Activated naive CD4-positive, alpha-beta T cell treated with anti-CD3 and anti-CD28 coated beads, Interleukin-2, amount 50 U/mL, for 24 hours (primary cell): ENCODE measurements around the gene RAPGEF2.
"Not testable (repeated sequence)": the region's sequence is repeated elsewhere in the genome, so short reads cannot be mapped to it uniquely, and the experiment has no call there.

Source experiments
- H3K27ac Mint-ChIP-seq: one replicate; pipeline ENCODE4 v1.8.0; 2021; ENCODE audit warnings: mild to moderate bottlenecking, mixed read lengths
- H3K27me3 Mint-ChIP-seq: one replicate; pipeline ENCODE4 v1.8.0; 2021; ENCODE audit warnings: mixed read lengths
- H3K36me3 Mint-ChIP-seq: one replicate; pipeline ENCODE4 v1.8.0; 2021; ENCODE audit warnings: mixed read lengths
- H3K4me1 Mint-ChIP-seq: one replicate; pipeline ENCODE4 v1.8.0; 2021; ENCODE audit warnings: mixed read lengths
- H3K4me3 Mint-ChIP-seq: one replicate; pipeline ENCODE4 v1.8.0; 2021; ENCODE audit warnings: mild to moderate bottlenecking, mixed read lengths
- H3K9me3 Mint-ChIP-seq: one replicate; pipeline ENCODE4 v1.8.0; 2021; ENCODE audit warnings: mixed read lengths

RAPGEF2 gene

GRCh38 chr4:159367781-159368080, 264.9 kb downstream of the RAPGEF2 start:
- no peaks in the 10 kb centered on the region for H3K36me3 Mint-ChIP-seq
- peaks cover 11% of the 10 kb centered on the region for H3K27me3 Mint-ChIP-seq
- no peaks in the 10 kb centered on the region for H3K4me1 Mint-ChIP-seq
- no peak overlapping the region for H3K27ac Mint-ChIP-seq
- H3K9me3 Mint-ChIP-seq = no peaks in the 10 kb centered on the region
- H3K4me3 Mint-ChIP-seq = no peak overlapping the region

GRCh38 chr4:159368320-159368719, 265.4 kb downstream of the RAPGEF2 start:
- Mint-ChIP-seq H3K36me3 (no peaks in the 10 kb centered on the region), H3K4me3 (no peak overlapping the region), H3K27me3 (peaks cover 11% of the 10 kb centered on the region), H3K9me3 (no peaks in the 10 kb centered on the region), H3K4me1 (no peaks in the 10 kb centered on the region), H3K27ac (no peak overlapping the region)

GRCh38 chr4:159369256-159369655, 266.4 kb downstream of the RAPGEF2 start:
- no peak overlapping the region for H3K4me3 Mint-ChIP-seq
- no peaks in the 10 kb centered on the region for H3K9me3 Mint-ChIP-seq
- H3K36me3 Mint-ChIP-seq = no peaks in the 10 kb centered on the region
- H3K4me1 Mint-ChIP-seq = no peaks in the 10 kb centered on the region
- H3K27ac Mint-ChIP-seq = no peak overlapping the region
- H3K27me3 Mint-ChIP-seq = peaks cover 11% of the 10 kb centered on the region

GRCh38 chr4:159370286-159370685, 267.4 kb downstream of the RAPGEF2 start:
- H3K36me3 Mint-ChIP-seq = no peaks in the 10 kb centered on the region
- H3K4me1 Mint-ChIP-seq = no peaks in the 10 kb centered on the region
- H3K4me3 Mint-ChIP-seq = no peak overlapping the region
- peaks cover 11% of the 10 kb centered on the region for H3K27me3 Mint-ChIP-seq
- H3K27ac Mint-ChIP-seq = no peak overlapping the region
- H3K9me3 Mint-ChIP-seq = no peaks in the 10 kb centered on the region

- Mint-ChIP-seq H3K4me3 (no peak overlapping the region), H3K4me1 (no peaks in the 10 kb centered on the region), H3K9me3 (no peaks in the 10 kb centered on the region), H3K27me3 (peaks cover 7% of the 10 kb centered on the region), H3K27ac (no peak overlapping the region), H3K36me3 (no peaks in the 10 kb centered on the region)
Observed at GRCh38 chr4:159374749-159375530, 272.1 kb downstream of the RAPGEF2 start.

GRCh38 chr4:159376289-159376688, 273.4 kb downstream of the RAPGEF2 start:
- H3K4me1 Mint-ChIP-seq = no peaks in the 10 kb centered on the region
- peaks cover 4% of the 10 kb centered on the region for H3K27me3 Mint-ChIP-seq
- no peaks in the 10 kb centered on the region for H3K9me3 Mint-ChIP-seq
- no peak overlapping the region for H3K4me3 Mint-ChIP-seq
- H3K27ac Mint-ChIP-seq = no peak overlapping the region
- no peaks in the 10 kb centered on the region for H3K36me3 Mint-ChIP-seq

- no peaks in the 10 kb centered on the region for H3K4me1 Mint-ChIP-seq
- H3K36me3 Mint-ChIP-seq = no peaks in the 10 kb centered on the region
- H3K27me3 Mint-ChIP-seq = peaks cover 4% of the 10 kb centered on the region
- H3K4me3 Mint-ChIP-seq = no peak overlapping the region
- H3K27ac Mint-ChIP-seq = no peak overlapping the region
- no peaks in the 10 kb centered on the region for H3K9me3 Mint-ChIP-seq
Observed at GRCh38 chr4:159378056-159378616, 275.3 kb downstream of the RAPGEF2 start.

GRCh38 chr4:159379064-159379463, 276.2 kb downstream of the RAPGEF2 start:
- not testable (repeated sequence) for H3K4me3 Mint-ChIP-seq, H3K4me1 Mint-ChIP-seq, H3K27ac Mint-ChIP-seq, H3K27me3 Mint-ChIP-seq, H3K9me3 Mint-ChIP-seq, H3K36me3 Mint-ChIP-seq

- Mint-ChIP-seq H3K36me3 (no peaks in the 10 kb centered on the region), H3K9me3 (no peaks in the 10 kb centered on the region), H3K27me3 (peaks cover 6% of the 10 kb centered on the region), H3K4me1 (no peaks in the 10 kb centered on the region), H3K27ac (no peak overlapping the region), H3K4me3 (no peak overlapping the region)
Observed at GRCh38 chr4:159379836-159380235, 277.0 kb downstream of the RAPGEF2 start.

- H3K36me3 Mint-ChIP-seq = no peaks in the 10 kb centered on the region
- H3K9me3 Mint-ChIP-seq = peaks cover 12% of the 10 kb centered on the region
- peaks cover 13% of the 10 kb centered on the region for H3K27me3 Mint-ChIP-seq
Observed at GRCh38 chr4:159382856-159383561, 280.1 kb downstream of the RAPGEF2 start.

GRCh38 chr4:159383562-159383931, 280.7 kb downstream of the RAPGEF2 start:
- H3K27me3 Mint-ChIP-seq = peaks cover 13% of the 10 kb centered on the region
- no peaks in the 10 kb centered on the region for H3K36me3 Mint-ChIP-seq
- no peaks in the 10 kb centered on the region for H3K4me1 Mint-ChIP-seq
- H3K27ac Mint-ChIP-seq = no peak overlapping the region
- peaks cover 12% of the 10 kb centered on the region for H3K9me3 Mint-ChIP-seq
- H3K4me3 Mint-ChIP-seq = no peak overlapping the region

More at GRCh38 chr4:159382856-159383561, 280.1 kb downstream of the RAPGEF2 start:
- no peak overlapping the region for H3K4me3 Mint-ChIP-seq
- no peak overlapping the region for H3K27ac Mint-ChIP-seq
- H3K4me1 Mint-ChIP-seq = no peaks in the 10 kb centered on the region

GRCh38 chr4:159384017-159384416, 281.1 kb downstream of the RAPGEF2 start:
- H3K36me3 Mint-ChIP-seq = no peaks in the 10 kb centered on the region
- peaks cover 12% of the 10 kb centered on the region for H3K9me3 Mint-ChIP-seq
- H3K4me1 Mint-ChIP-seq = no peaks in the 10 kb centered on the region
- H3K4me3 Mint-ChIP-seq = no peak overlapping the region
- H3K27ac Mint-ChIP-seq = no peak overlapping the region
- peaks cover 13% of the 10 kb centered on the region for H3K27me3 Mint-ChIP-seq

GRCh38 chr4:159384632-159385031, 281.8 kb downstream of the RAPGEF2 start:
- peaks cover 12% of the 10 kb centered on the region for H3K9me3 Mint-ChIP-seq
- H3K27ac Mint-ChIP-seq = no peak overlapping the region
- peaks cover 16% of the 10 kb centered on the region for H3K27me3 Mint-ChIP-seq
- no peak overlapping the region for H3K4me3 Mint-ChIP-seq
- no peaks in the 10 kb centered on the region for H3K4me1 Mint-ChIP-seq
- no peaks in the 10 kb centered on the region for H3K36me3 Mint-ChIP-seq

- peaks cover 12% of the 10 kb centered on the region for H3K9me3 Mint-ChIP-seq
- no peaks in the 10 kb centered on the region for H3K4me1 Mint-ChIP-seq
- H3K27ac Mint-ChIP-seq = no peak overlapping the region
- H3K36me3 Mint-ChIP-seq = no peaks in the 10 kb centered on the region
- peaks cover 16% of the 10 kb centered on the region for H3K27me3 Mint-ChIP-seq
- no peak overlapping the region for H3K4me3 Mint-ChIP-seq
Observed at GRCh38 chr4:159386620-159387019, 283.7 kb downstream of the RAPGEF2 start.

- peaks cover 2% of the 10 kb centered on the region for H3K36me3 Mint-ChIP-seq
Observed at GRCh38 chr4:159389756-159390155, 286.9 kb downstream of the RAPGEF2 start.

GRCh38 chr4:159390648-159391047, 287.8 kb downstream of the RAPGEF2 start:
- H3K27ac Mint-ChIP-seq = no peak overlapping the region
- peaks cover 2% of the 10 kb centered on the region for H3K36me3 Mint-ChIP-seq
- no peaks in the 10 kb centered on the region for H3K4me1 Mint-ChIP-seq
- peaks cover 12% of the 10 kb centered on the region for H3K9me3 Mint-ChIP-seq
- peaks cover 17% of the 10 kb centered on the region for H3K27me3 Mint-ChIP-seq
- no peak overlapping the region for H3K4me3 Mint-ChIP-seq

More at GRCh38 chr4:159389756-159390155, 286.9 kb downstream of the RAPGEF2 start:
- peaks cover 19% of the 10 kb centered on the region for H3K27me3 Mint-ChIP-seq
- H3K9me3 Mint-ChIP-seq = peaks cover 12% of the 10 kb centered on the region
- no peaks in the 10 kb centered on the region for H3K4me1 Mint-ChIP-seq
- no peak overlapping the region for H3K4me3 Mint-ChIP-seq
- H3K27ac Mint-ChIP-seq = no peak overlapping the region
